GM21367 (cell line): ENCODE data around the gene ITM2C.

Experiments
- ATAC-seq: cut with Tn5 transposase; IDR thresholded peaks from one replicate; pipeline ENCODE4 v1.9.1; 2021; ENCODE audit not compliant: unreplicated experiment

The ITM2C gene

GRCh38 chr2:230872968-230873660 lies 8.4 kb downstream of the ITM2C start:
- ATAC-seq: peak; percentile 53

GRCh38 chr2:230873661-230874401 lies 9.1 kb downstream of the ITM2C start:
- ATAC-seq: peak; percentile 62

GRCh38 chr2:230874456-230874855 lies 9.7 kb downstream of the ITM2C start:
- ATAC-seq: no peak

DNA sequence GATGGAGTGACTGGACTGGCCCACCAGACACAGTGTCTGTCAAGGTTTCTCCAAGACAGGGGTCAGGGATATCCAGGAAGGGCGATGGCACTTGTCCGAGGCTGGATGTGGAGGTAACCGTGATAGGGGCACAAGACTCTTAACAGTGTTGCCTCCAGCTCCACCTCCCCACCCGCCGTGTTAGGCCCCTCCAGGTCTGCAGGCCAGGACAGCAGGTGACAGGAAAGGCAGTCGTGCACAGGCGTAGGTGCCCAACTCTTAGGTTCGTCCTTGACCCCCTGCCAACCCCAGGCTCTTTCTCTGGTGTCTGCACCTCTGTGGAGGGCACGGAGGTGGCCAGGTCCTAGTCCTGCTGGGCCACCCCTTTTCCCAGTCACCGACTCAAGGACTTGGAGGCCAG lies 10.1 kb downstream of the ITM2C start:
- ATAC-seq: no peak

DNA sequence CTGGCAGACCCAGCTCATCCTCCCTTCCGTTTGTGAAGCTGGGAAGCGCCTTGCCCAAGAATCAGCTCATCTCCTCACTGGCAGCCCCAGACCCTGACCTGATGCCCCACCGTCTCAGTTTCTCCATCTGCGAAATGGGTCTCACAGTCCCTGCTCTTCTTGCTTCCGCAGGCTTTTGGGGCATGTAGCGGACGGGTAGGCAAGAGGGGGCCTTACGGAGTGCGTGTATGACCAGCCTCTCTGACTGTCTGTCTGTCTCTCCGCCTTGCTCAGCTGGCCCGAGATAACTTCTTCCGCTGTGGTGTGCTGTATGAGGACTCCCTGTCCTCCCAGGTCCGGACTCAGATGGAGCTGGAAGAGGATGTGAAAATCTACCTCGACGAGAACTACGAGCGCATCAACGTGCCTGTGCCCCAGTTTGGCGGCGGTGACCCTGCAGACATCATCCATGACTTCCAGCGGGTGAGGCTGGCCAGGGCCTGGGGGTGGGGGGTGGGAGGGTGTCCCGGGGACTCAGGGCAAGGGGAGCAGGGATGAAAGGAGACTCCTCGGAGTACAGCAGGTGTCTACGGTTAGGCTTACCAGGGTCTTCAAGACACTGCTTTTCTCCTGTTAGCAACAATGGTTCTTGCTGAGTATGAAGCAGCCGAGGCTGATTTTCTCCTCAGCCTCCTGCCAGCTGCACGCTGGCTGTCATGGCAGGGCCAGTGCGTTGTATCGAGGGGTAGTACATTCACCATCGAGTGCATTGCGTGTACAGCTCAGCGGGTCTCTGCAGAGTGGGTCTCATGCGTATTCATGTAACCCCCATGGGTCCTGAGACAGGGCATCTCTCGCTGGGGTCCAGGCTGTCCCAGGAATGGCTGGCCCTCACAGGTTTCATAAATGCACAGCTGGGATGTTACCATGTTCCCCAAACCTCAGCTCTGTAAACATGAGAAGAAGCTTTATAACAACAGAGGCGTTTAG lies 10.9 kb downstream of the ITM2C start:
- ATAC-seq: no peak

GRCh38 chr2:230877116-230877758 lies 12.5 kb downstream of the ITM2C start:
- no peak for ATAC-seq

DNA sequence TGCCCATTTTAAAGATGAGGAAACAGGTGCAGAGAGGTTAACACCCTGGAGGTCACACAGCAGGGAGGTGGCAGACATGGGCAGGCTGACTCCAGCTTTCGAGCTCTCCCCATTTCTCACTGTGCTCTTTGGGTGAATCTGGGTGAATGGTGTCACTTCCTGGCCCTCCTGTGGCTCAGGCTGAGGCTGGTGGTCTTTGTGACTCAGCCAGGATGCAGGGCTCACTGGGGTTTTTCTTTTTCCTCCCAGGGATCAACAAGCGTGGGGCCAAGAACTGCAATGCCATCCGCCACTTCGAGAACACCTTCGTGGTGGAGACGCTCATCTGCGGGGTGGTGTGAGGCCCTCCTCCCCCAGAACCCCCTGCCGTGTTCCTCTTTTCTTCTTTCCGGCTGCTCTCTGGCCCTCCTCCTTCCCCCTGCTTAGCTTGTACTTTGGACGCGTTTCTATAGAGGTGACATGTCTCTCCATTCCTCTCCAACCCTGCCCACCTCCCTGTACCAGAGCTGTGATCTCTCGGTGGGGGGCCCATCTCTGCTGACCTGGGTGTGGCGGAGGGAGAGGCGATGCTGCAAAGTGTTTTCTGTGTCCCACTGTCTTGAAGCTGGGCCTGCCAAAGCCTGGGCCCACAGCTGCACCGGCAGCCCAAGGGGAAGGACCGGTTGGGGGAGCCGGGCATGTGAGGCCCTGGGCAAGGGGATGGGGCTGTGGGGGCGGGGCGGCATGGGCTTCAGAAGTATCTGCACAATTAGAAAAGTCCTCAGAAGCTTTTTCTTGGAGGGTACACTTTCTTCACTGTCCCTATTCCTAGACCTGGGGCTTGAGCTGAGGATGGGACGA lies 13.2 kb downstream of the ITM2C start:
- ATAC-seq: no peak

- no peak for ATAC-seq
Observed at GRCh38 chr2:230878599-230879188, 14.0 kb downstream of the ITM2C start.

DNA sequence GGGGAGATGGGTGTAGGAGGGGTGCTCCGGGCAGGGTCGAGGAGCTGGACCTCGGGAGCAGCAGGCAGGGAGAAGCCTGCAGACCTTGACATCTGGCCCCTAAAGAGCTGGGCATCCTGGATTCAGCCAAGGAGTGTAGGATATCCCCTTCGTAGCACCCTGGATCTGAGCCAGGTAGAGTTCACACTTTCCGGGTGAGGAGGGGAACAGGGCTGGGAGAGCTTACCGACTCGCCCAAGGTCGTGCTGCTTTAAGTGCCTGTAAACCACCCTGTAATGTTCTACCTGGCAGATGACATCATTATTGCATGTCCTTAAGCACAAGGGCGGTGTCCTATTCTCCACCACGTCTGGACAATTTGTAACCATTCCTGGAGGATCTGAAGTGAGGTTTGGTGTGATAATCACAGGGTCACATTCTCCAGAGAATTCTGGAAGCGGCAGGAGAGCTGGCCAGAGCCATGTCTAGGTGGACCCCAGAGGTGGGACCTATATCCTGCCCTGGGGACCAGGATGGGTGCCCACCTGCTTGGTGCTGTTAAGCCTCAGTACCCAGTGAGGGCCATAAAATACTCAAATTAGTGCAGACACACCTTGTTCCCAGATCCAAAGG lies 14.6 kb downstream of the ITM2C start:
- no peak for ATAC-seq

DNA sequence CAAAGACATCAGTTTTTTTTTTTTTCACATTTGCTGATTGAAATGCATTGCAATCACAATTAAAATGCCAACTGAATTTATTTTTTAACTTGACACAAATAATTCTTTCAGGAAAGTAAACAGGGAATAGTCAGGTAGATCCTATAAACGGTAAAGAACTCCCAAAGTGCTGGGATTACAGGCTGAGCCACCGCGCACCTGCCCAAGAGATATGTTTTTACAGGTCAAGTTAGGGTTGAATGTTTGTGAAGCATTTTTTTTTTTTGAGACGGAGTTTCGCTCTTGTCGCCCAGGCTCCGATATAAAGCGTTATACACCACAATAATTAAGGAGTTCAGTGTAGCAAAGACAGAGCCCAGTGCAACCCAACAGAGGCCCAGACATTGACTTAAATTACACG lies 15.1 kb downstream of the ITM2C start:
- ATAC-seq: no peak

DNA sequence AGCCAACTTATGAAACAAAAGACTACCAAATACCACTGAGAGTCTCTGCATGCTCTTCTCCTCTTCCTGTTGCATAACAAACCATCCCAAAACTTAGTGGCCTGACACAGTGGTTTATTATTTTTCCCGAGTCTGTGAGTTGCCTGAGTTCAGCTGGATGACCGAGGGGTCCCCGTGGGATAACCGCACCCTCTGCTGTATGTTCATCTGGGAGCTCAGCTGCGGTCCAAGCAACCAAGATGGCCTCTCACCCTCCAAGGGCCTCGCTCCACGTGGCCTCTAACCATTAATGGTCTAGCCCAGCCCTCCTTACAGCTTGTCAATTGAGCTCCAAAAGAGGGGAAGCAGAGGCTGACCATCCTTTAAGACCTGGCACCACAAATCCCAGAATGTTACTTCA lies 17.1 kb downstream of the ITM2C start:
- no peak for ATAC-seq

- no peak for ATAC-seq
Observed at GRCh38 chr2:230885463-230886130, 20.9 kb downstream of the ITM2C start.

GRCh38 chr2:230886206-230886605 lies 21.5 kb downstream of the ITM2C start:
- ATAC-seq: no peak

DNA sequence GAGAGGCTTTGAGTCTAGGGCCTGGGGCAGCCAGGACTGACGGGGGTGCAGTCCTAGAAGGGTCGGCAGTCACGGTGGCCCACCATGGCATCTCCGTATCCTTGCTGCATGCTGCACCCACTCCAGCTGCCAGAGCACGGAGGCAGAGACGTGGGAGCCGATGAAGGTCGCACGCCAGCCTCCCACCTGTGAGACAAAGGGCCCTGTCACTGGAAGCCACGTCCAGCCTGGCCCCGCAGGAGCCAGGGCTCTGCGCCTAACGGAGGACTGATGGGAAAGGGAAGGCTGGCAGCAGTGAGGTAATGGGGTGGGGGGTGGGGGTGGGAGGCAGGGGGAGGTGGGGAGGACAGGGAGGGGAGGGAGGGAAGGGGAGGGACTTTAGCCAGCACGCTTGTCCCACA lies 21.9 kb downstream of the ITM2C start:
- no peak for ATAC-seq

GRCh38 chr2:230887342-230887741 lies 22.6 kb downstream of the ITM2C start:
- no peak for ATAC-seq

GRCh38 chr2:230888824-230889400 lies 24.2 kb downstream of the ITM2C start:
- ATAC-seq: no peak

GRCh38 chr2:230889911-230890601 lies 25.3 kb downstream of the ITM2C start:
- ATAC-seq: no peak

DNA sequence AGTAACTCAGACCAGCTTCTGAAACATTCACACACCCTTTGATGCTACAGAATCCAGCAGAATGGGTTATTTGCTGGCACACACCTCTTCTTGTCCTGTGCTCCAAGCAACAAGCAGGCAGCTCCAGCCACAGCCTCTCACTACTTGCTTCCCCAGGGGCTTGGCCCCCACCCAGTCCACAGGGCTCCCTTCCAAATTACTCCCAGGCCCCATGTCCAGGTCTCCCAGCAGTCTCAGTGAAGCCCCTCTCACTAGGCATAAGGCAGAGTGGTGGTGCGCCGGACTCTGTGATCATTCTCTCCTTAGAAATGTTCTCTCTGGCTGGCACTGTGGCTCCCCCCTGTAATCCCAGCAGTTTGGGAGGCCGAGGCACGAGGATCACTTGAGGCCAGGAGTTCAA lies 25.9 kb downstream of the ITM2C start:
- ATAC-seq: no peak
